Astrocyte of the spinal cord (primary cell): Measurements from ENCODE around the gene ZNF577.

Experiments used
- DNase-seq: peaks from one replicate; pipeline ENCODE4 v3.0.0; 2011; ENCODE audit warnings: low read depth, low spot score
- H3K4me3 ChIP-seq: 2 replicates; pipeline ENCODE4 v1.5.1; 2011; ENCODE audit warnings: low read depth, mild to moderate bottlenecking, low read length, moderate library complexity
- in situ Hi-C: cut with HindIII; loops from 2 replicates; pipeline ENCODE4 v1.10.0; 2017; ENCODE audit warnings: low sequenced_read_pairs
- TF ChIP-seq, protein P1 (sequence below): IDR thresholded peaks from 2 replicates; pipeline ENCODE4 v1.5.1; 2012; ENCODE audit warnings: low read depth, mild to moderate bottlenecking, low read length, inconsistent platforms

The ZNF577 gene

DNA sequence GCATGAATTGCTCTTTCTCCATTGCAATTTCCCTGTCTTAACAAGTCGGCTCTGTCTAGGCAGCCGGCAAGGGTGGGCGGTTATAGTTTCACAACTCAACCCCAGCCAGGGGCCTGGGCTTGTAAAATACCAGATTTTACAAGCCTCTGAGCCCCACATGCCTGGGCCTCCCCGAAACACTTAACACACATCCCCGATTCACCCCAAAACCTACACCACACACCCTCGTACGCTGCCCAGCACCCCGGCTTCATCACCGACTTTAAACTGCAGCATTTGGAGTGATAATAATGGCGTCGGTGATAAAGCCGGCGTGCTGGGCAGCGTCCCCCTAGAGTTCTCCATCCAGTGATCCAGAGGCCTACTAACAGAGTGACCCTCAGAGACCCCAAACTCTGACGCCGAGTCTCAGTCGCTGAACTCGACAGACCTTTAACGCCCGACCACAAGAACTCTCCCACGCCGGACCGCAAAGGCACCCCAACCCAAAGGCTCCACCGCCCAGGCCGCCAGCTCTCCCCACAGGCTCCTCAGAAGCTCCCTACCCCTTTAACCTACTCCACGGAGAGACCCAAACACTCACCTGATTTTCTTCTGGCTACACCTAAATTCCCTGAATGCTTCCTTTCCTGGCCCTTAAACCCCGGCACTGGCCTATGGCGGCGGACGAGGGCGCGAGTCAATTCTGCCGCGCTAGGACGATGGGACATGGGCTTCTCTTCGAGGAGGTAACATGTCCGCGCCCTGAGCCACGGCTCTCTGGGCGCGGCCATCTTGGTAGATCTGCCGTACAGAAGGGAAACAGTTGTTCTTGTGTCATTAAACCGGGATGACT, 16.8 kb upstream of the ZNF577 start, which contains the start of gene ZNF649:
ZNF649 (minus strand) TSS at position 687 of the 835 bp plus-strand sequence. CDS start 4,910 bp downstream, outside the sequence.
- DNase-seq: peak; percentile 89
- in situ Hi-C loops: no loop called here
- TF ChIP-seq, protein P1, sequence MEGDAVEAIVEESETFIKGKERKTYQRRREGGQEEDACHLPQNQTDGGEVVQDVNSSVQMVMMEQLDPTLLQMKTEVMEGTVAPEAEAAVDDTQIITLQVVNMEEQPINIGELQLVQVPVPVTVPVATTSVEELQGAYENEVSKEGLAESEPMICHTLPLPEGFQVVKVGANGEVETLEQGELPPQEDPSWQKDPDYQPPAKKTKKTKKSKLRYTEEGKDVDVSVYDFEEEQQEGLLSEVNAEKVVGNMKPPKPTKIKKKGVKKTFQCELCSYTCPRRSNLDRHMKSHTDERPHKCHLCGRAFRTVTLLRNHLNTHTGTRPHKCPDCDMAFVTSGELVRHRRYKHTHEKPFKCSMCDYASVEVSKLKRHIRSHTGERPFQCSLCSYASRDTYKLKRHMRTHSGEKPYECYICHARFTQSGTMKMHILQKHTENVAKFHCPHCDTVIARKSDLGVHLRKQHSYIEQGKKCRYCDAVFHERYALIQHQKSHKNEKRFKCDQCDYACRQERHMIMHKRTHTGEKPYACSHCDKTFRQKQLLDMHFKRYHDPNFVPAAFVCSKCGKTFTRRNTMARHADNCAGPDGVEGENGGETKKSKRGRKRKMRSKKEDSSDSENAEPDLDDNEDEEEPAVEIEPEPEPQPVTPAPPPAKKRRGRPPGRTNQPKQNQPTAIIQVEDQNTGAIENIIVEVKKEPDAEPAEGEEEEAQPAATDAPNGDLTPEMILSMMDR: no peak
- H3K4me3 ChIP-seq: peak within 1 kb of the TSS; percentile 97

DNA sequence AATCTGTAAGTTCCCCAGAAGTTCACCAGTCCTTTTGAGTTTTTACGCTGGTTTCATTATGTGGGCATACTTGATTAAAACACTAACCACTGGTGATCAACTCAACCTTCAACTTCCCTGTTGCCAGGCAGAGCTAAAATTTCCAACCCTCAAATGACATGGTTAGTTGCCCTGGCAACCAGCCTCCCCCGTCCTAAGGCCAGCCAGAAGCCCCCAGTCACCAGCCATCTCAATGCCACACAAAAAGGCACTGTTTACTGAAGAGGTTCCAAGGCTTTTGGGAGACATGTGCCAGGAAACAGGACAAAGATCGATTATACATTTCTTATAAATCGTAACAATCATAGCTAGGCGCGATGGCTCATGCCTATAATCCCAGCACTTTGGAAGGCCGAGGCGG, 15.4 kb upstream of the ZNF577 start:
- TF ChIP-seq, protein P1: no peak
- no peak overlapping the region for H3K4me3 ChIP-seq
- no peak for DNase-seq
- in situ Hi-C loops: no loop called here

DNA sequence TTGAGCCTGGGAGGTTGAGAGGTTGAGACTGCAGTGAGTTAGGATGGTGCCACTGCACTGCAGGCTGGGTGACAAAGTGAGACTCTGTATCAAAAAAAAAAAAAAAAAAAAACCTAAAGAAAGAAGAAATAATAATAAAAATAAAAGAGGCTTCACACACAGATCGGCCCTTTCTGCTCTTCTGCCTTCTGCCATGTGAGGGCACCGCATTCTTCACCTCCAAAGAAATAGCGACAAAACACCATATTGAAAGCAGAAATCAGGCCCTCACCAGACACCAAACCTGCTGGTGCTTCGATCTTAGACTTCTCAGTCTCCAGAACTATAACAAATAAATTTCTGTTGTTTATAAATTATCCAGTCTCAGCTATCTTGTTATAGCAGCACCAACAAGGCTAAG, 14.1 kb upstream of the ZNF577 start:
- in situ Hi-C loops: no loop called here
- no peak for DNase-seq
- TF ChIP-seq, protein P1: no peak
- H3K4me3 ChIP-seq: no peak overlapping the region

DNA sequence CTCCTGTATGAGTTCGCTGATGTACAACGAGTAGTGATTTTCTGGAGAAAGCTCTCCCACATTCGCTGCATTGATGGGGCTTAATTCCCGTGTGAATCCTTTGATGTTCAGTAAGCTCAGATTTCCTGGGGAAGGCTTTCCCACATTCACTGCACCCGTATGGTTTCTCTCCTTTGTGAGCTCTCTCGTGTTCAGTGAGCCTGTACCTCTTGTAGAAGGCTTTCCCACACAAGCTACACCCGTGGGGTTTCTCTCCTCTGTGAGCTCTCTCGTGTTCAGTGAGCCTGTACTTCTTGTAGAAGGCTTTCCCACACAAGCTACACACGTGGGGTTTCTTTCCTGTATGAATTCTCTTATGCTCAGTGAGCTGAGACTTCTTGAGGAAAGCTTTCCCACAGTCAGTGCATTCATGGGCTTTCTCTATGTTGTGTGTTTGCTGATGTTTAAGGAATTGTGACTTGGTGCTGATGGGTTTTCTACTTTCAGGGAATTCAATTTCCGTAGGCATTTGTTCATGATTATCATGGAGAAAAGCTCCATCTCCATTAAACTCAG, 3.5 kb upstream of the ZNF577 start:
- no peak for DNase-seq
- no peak overlapping the region for H3K4me3 ChIP-seq

DNA sequence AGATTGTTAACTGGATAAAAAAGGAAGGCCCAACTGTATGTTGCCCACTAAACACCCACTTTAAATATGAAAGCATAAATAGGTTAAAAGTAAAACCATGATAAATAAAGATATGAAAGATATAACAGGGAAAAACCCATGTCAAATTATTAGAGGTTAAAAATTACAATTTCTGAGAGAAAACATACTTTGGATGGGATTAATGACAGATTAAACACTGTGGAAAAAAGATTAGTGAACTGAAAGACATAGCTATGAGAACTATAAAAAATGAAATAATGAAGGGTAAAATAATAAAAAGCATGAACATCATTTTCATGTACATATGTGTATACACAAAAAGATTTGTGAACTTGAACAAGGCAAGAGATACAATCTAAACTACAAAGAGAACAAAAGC, 2.2 kb upstream of the ZNF577 start:
- TF ChIP-seq, protein P1: no peak
- DNase-seq: no peak
- in situ Hi-C loops: no loop called here
- H3K4me3 ChIP-seq: no peak overlapping the region

More for the DNA sequence above, 3.5 kb upstream of the ZNF577 start:
- TF ChIP-seq, protein P1: no peak
- in situ Hi-C loops: no loop called here

DNA sequence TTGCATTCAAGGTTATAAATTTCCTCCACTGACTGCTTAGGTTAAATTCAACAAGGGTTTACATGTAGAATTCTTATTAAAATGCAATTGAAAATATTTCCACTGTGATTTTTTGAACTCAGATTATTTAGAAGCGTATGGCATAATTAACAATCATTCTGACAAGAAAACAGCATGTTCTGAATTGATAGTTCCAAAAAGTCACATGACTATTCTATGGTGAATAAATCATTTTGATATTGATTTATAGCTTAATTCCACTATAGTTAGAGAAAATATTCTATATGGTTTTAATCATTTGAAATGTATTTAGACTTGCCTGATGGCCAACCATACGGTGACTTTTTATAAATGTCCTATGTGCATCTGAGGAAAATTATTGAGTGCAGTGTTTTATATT, 3.0 kb downstream of the ZNF577 start:
- H3K4me3 ChIP-seq: no peak overlapping the region
- no peak for DNase-seq
- in situ Hi-C loops: no loop called here
- TF ChIP-seq, protein P1: no peak
